K562 (cell line): ENCODE data around the gene TNIP1. TPM values are rescaled to one million over a fixed set of nuclear protein-coding genes. Genes with fewer than 3 reads are reported as not detected.

Source experiments
- ATAC-seq: fragments of 200-7000 bp; cut with Tn5 transposase; 3 replicates; pipeline ENCODE4 v1.9.1; 2020; ENCODE audit warnings: moderate library complexity
- BruUV-seq: library from RNA; stranded (reverse); fragments of 400-500 nt; replicated peaks from 2 replicates; lab custom pipeline; 2021; lab: Mats Ljungman, UMichigan
- CTCF ChIA-PET: fragments of 300-600 bp; formaldehyde crosslinking; extraction: SDS; loops from one replicate; lab custom pipeline; 2021; ENCODE audit warnings: low intra/inter-chr PET ratio; lab: Yijun Ruan, JAX
- POLR2A ChIA-PET: fragments of 300-600, 350-650 bp; sonication (Branson Sonifier 250); formaldehyde crosslinking; extraction: SDS; loops from one replicate; lab custom pipeline; 2021; ENCODE audit warnings: antibody characterized with exemption, inconsistent platforms; lab: Yijun Ruan, JAX
- DNase-seq, 4 experiments: peaks; one replicate each; pipeline versions ENCODE4 v3.0.0 to v3.0.0-alpha.2; 2011 to 2018; ENCODE audit warnings: low spot score in 3 of 4, mixed read lengths in 3 of 4; ENCODE audit errors: extremely low read depth in 1 of 4
- FAIRE-seq: peaks from 2 replicates; lab custom pipeline; 2011; peaks lifted over from hg19 to GRCh38; lab: Jason Lieb, UNC
- H2AFZ ChIP-seq: 2 replicates; pipeline ENCODE4 v1.6.0; 2011; ENCODE audit warnings: low read depth, low read length, control low read depth, inconsistent platforms
- H3K27ac ChIP-seq: fragments of 200-600 bp; 3 replicates; pipeline ENCODE4 v1.8.0; 2011; ENCODE audit warnings: low read depth, mild to moderate bottlenecking, control low read depth, inconsistent platforms, low read length, moderate library complexity, mixed read lengths; ENCODE audit errors: extremely low read depth
- H3K27me3 ChIP-seq, 2 experiments: fragments of 300-600 bp in 1 of 2; 2 replicates in 1 of 2; 3 replicates in 1 of 2; pipeline versions ENCODE4 v1.6.0 to v1.8.0; 2011; ENCODE audit warnings: inconsistent platforms in 2 of 2, low read length in 2 of 2, mild to moderate bottlenecking in 1 of 2, mixed read lengths in 1 of 2, moderate library complexity in 1 of 2; ENCODE audit not compliant: control insufficient read depth in 2 of 2, insufficient read depth in 2 of 2
- H3K36me3 ChIP-seq: fragments of 300-600 bp; 3 replicates; pipeline ENCODE4 v1.8.0; 2011; ENCODE audit warnings: mild to moderate bottlenecking, low read length, inconsistent platforms; ENCODE audit not compliant: control insufficient read depth, insufficient read depth
- H3K4me1 ChIP-seq, 2 experiments: fragments of 200-600 bp in 1 of 2; replicated peaks in 1 of 2; 2 replicates in 1 of 2; 3 replicates in 1 of 2; pipeline versions ENCODE4 v1.5.1 to v1.8.0; 2011; ENCODE audit warnings: inconsistent platforms in 2 of 2, low read length in 2 of 2, mild to moderate bottlenecking in 1 of 2, mixed read lengths in 1 of 2, moderate library complexity in 1 of 2; ENCODE audit not compliant: control insufficient read depth in 2 of 2, insufficient read depth in 2 of 2
- H3K4me2 ChIP-seq: 2 replicates; pipeline ENCODE4 v1.6.1; 2011; ENCODE audit warnings: low read length, control low read depth, inconsistent platforms, mixed read lengths; ENCODE audit not compliant: insufficient read depth
- H3K4me3 ChIP-seq: fragments of 200-600 bp; sonication (generic), shearing (Covaris generic); 2 replicates; pipeline ENCODE4 v1.5.1; 2016; ENCODE audit warnings: control low read depth, inconsistent platforms
- H3K79me2 ChIP-seq: fragments of 200-600 bp; 3 replicates; pipeline ENCODE4 v1.8.0; 2011; ENCODE audit warnings: low read length, inconsistent platforms; ENCODE audit not compliant: control insufficient read depth, insufficient read depth
- H3K9ac ChIP-seq, 2 experiments: 2 replicates each; pipeline versions ENCODE4 v1.6.0 to v1.6.1; 2011; ENCODE audit warnings: low read depth in 2 of 2, low read length in 2 of 2, control low read depth in 1 of 2, inconsistent platforms in 1 of 2, mild to moderate bottlenecking in 1 of 2, mixed read lengths in 1 of 2; ENCODE audit not compliant: insufficient read depth in 1 of 2
- H3K9me1 ChIP-seq: one replicate; pipeline ENCODE4 v1.6.0; 2011; ENCODE audit warnings: inconsistent platforms, mild to moderate bottlenecking, low read length, moderate library complexity; ENCODE audit not compliant: control insufficient read depth, insufficient read depth
- H3K9me3 ChIP-seq: replicated peaks from 2 replicates; pipeline ENCODE4 v1.5.1; 2011; ENCODE audit warnings: low read depth, low read length, inconsistent platforms; ENCODE audit not compliant: control insufficient read depth, insufficient read depth
- H4K20me1 ChIP-seq: replicated peaks from 2 replicates; pipeline ENCODE4 v1.6.1; 2011; ENCODE audit warnings: low read length, inconsistent platforms, mixed read lengths; ENCODE audit not compliant: control insufficient read depth, insufficient read depth
- ATF3 ChIP-seq, 2 experiments: fragments of 450-650 bp in 1 of 2; sonication (generic) in 1 of 2; formaldehyde crosslinking in 1 of 2; IDR thresholded peaks in 1 of 2; conservative IDR thresholded peaks in 1 of 2; 2 replicates each; pipeline versions ENCODE4 v1.6.1 to v1.8.1; 2016 to 2023; ENCODE audit warnings: mild to moderate bottlenecking in 2 of 2, moderate library complexity in 2 of 2, inconsistent platforms in 1 of 2, missing genetic modification reagents in 1 of 2
- FOXK1 ChIP-seq: sonication (generic); formaldehyde crosslinking; IDR thresholded peaks from 2 replicates; pipeline ENCODE4 v1.8.0; 2022; ENCODE audit warnings: missing genetic modification reagents, mild to moderate bottlenecking, borderline replicate concordance
- MIER1 ChIP-seq: fragments of 450-650 bp; IDR thresholded peaks from 2 replicates; pipeline ENCODE4 v1.6.1; 2016; ENCODE audit warnings: antibody characterized with exemption, mild to moderate bottlenecking, low read depth
- SPI1 ChIP-seq: IDR thresholded peaks from 2 replicates; pipeline ENCODE4 v1.6.1; 2011; ENCODE audit warnings: low read depth, low read length, control low read depth, borderline replicate concordance
- WGBS: fragments of 100-300 bp; shearing (Covaris generic); methylation state at CpG from one replicate; pipeline ENCODE4 v1.1.6; 2016; ENCODE audit warnings: low coverage, mixed read lengths; ENCODE audit not compliant: insufficient coverage; ENCODE audit errors: missing lambda C conversion rate; 5-methylcytosine and 5-hydroxymethylcytosine counted together
- in situ Hi-C: fragments of 300-500 bp; cut with MboI; formaldehyde crosslinking; loops from 4 replicates; pipeline ENCODE4 v1.15.0; 2018; ENCODE audit warnings: inconsistent platforms, mixed read lengths
- intact Hi-C: fragments of 100-400 bp; cut with micrococcal nuclease; formaldehyde crosslinking; loops from 2 replicates; pipeline ENCODE4 v1.14.2; 2022
- polyA plus RNA-seq, 8 experiments: library from polyadenylated mRNA; depleted of rRNA in 4 of 8; stranded (reverse) in 5 of 8; unstranded in 3 of 8; fragments of >200 nt; fragmentation: Nextera tagmentation in 2 of 8; fragmentation: Illumina TruSeq in 1 of 8; extraction: Ambion mirVana in 2 of 8; extraction: Trizol in 1 of 8; gene quantifications; 2 replicates each; pipeline versions ENCODE4 v1.2.1 to v1.2.3, GENCODE V29; 2011 to 2014; ENCODE audit warnings: inconsistent platforms in 1 of 8, missing spikeins in 1 of 8
- total RNA-seq, 7 experiments: library from RNA; depleted of rRNA in 6 of 7; stranded (reverse); fragments of >200 nt in 6 of 7; fragmentation: Illumina TruSeq in 2 of 7; extraction: Trizol in 2 of 7; gene quantifications; 2 replicates each; pipeline versions ENCODE4 v1.2.1 to v1.2.3, GENCODE V29; 2011 to 2021; ENCODE audit warnings: low replicate concordance in 1 of 7
- TF ChIP-seq, protein P1 (sequence below): fragments of 450-650 bp; IDR thresholded peaks from 2 replicates; pipeline ENCODE4 v1.6.1; 2016
- TF ChIP-seq, protein P2 (sequence below), 3 experiments: IDR thresholded peaks in 2 of 3; conservative IDR thresholded peaks in 1 of 3; 2 replicates each; pipeline ENCODE4 v1.5.1; 2011 to 2012; ENCODE audit warnings: low read length in 3 of 3, mild to moderate bottlenecking in 3 of 3, control low read depth in 2 of 3, improper control_type of control experiment in 1 of 3, inconsistent platforms in 1 of 3, low read depth in 1 of 3, mixed read lengths in 1 of 3, moderate library complexity in 1 of 3; ENCODE audit not compliant: insufficient read depth in 2 of 3

Gene TNIP1
- total and polyA plus RNA-seq, 9 of the 15 experiments (the other 6 are each of a cell fraction or from before 2014, with no cell fraction given), result 0.46 to 41.0 (median 24.6) TPM

DNA sequence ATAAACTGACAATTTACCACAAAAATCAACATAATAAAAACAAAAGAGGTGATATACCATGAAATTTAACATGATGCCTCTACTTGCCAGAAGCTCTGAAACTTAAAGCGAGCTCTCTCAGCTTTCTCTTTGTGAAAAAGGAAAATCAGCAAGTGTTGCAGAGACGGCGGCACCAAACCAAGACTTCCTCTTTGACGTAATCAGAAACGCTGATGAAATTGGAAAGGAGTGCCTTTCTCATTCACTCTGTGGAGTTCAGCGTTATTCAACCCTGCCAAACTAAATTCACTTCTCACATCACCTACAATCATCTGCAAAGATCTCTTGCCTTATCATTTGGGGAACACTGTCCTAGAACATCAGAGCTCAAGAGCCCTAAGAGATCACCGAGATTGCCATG, 44.6 kb upstream of the TNIP1 start:
- 27% methylated on average over 7 of the region's 7 CpGs for WGBS
- TF ChIP-seq ATF3 (IDR thresholded peaks at IDR 0.05) (peak; percentile 24; the same call in 1 of the 2 replicates), ATF3 (CRISPR knock-in tag; conservative IDR thresholded peaks at IDR 0.05) (no peak), MIER1 (no peak), FOXK1 (CRISPR knock-in tag) (0 out of 2 replicates have a peak, but pooled peaks have one; percentile 5), SPI1 (peak; percentile 32; the same call in 1 of the 2 replicates)
- TF ChIP-seq, protein P1, sequence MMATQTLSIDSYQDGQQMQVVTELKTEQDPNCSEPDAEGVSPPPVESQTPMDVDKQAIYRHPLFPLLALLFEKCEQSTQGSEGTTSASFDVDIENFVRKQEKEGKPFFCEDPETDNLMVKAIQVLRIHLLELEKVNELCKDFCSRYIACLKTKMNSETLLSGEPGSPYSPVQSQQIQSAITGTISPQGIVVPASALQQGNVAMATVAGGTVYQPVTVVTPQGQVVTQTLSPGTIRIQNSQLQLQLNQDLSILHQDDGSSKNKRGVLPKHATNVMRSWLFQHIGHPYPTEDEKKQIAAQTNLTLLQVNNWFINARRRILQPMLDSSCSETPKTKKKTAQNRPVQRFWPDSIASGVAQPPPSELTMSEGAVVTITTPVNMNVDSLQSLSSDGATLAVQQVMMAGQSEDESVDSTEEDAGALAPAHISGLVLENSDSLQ, result no peak
- TF ChIP-seq, protein P2, sequence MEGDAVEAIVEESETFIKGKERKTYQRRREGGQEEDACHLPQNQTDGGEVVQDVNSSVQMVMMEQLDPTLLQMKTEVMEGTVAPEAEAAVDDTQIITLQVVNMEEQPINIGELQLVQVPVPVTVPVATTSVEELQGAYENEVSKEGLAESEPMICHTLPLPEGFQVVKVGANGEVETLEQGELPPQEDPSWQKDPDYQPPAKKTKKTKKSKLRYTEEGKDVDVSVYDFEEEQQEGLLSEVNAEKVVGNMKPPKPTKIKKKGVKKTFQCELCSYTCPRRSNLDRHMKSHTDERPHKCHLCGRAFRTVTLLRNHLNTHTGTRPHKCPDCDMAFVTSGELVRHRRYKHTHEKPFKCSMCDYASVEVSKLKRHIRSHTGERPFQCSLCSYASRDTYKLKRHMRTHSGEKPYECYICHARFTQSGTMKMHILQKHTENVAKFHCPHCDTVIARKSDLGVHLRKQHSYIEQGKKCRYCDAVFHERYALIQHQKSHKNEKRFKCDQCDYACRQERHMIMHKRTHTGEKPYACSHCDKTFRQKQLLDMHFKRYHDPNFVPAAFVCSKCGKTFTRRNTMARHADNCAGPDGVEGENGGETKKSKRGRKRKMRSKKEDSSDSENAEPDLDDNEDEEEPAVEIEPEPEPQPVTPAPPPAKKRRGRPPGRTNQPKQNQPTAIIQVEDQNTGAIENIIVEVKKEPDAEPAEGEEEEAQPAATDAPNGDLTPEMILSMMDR (IDR thresholded peaks at IDR 0.05 in 2 of 3, conservative IDR thresholded peaks at IDR 0.05 in 1 of 3; ENCODE audit: insufficient read depth in 2 of 3, low read depth in 1 of 3, low read length in 3 of 3), result no peak
- Histone ChIP-seq H3K9ac (no peak overlapping the region), H2AFZ (no peak overlapping the region), H3K79me2 (no peaks in the 10 kb centered on the region), H4K20me1 (no peaks in the 10 kb centered on the region), H3K27me3 (peaks cover 0 to 8% of the 10 kb centered on the region in 2 experiments; a peak in 1 of 5 replicates), H3K9me1 (peaks cover 4% of the 10 kb centered on the region), H3K4me2 (no peak overlapping the region), H3K9me3 (no peaks in the 10 kb centered on the region), H3K27ac (no peak overlapping the region), H3K4me1 (peaks cover 7 to 8% of the 10 kb centered on the region in 2 experiments; a peak in 4 of 5 replicates), H3K36me3 (no peaks in the 10 kb centered on the region), H3K4me3 (no peak overlapping the region)
- ChIA-PET CTCF (interaction anchor here (1.1 to 2.2 kb wide), 3 partner anchors 39 to 191 kb away, joined by 4 to 30 read pairs (median 17); no protein-coding TSS in a partner anchor), POLR2A (interaction anchor here (0.6 to 1.8 kb wide), 4 partner anchors 39 to 842 kb away, joined by 3 to 10 read pairs (median 6); no protein-coding TSS in a partner anchor)
- ATAC-seq, result no peak
- peak; percentile 11 for FAIRE-seq
- in situ Hi-C loops, result loop anchor here (10.0 kb wide), 1 partner anchor 399 kb away; no protein-coding TSS in a partner anchor
- DNase-seq, result no peak
- intact Hi-C loops, result loop anchor here (5.0 kb wide), 2 partner anchors 397 to 527 kb away; no protein-coding TSS in a partner anchor
- no TSS peak for BruUV-seq
